ENCODE data around the gene PSMB2.
A peak's percentile ranks its signal among the peaks of the same experiment; 100 is the strongest.

The PSMB2 gene

GRCh38 chr1:35573198-35574124, 67.9 kb downstream of the PSMB2 start, which contains the start of gene TFAP2E:
Gene TFAP2E, plus strand, starts transcription at chr1:35573314. Its CDS starts 264 bp downstream, at chr1:35573578.
- no peak for DNase-seq (ENCODE audit: low read depth in 1 of 2, low spot score in 1 of 2)

DNA sequence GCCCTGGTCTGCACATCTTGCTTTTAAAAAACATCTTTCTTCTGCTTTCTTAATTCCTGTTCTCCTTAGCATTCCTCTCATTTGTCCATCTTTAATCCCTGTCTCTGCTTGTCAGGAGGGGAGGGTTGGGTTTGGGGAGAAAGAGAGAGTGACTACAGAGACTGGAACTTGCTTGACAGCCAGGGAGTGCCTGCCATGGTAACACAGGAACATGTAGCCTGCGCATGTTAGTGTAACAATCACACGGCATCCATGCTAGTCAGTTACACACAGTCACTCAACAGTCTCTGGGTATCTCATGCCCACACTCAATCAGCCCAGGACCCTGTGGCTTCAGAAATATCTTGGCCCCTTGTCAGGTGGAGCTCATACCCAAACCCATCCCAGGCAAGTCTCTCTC, 69.0 kb downstream of the PSMB2 start:
- DNase-seq (ENCODE audit: low read depth in 1 of 2, low spot score in 1 of 2) = no peak

- no peak for DNase-seq (ENCODE audit: low read depth in 1 of 2, low spot score in 1 of 2)
These were observed 70.1 kb downstream of the PSMB2 start for GRCh38 chr1:35571263-35571662.

DNA sequence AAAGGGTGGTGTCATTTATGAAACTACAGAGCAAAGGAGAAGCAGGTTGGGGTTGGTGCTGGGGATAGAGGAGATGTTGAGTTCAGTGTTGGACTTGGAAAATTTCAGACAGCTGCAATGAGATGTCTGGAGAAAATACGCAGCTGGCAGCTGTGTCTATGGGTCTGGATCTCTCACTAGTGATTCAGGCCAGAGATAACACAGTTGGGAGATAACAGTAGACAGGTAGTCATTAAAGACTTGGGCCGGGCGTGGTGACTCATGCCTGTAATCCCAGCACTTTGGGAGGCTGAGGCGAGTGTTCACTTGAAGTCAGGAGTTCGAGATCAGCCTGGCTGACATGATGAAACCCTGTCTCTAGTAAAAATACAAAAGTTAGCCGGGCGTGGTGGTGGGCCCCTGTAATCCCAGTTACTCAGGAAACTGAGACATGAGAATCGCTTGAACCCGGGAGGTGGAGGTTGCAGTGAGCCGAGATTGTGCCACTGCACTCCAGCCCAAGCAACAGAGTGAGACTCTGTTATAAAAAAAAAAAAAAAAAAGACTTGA, 70.7 kb downstream of the PSMB2 start:
- no peak for DNase-seq (ENCODE audit: low read depth in 1 of 2, low spot score in 1 of 2)

GRCh38 chr1:35569936-35570335, 71.4 kb downstream of the PSMB2 start:
- DNase-seq (ENCODE audit: low read depth in 1 of 2, low spot score in 1 of 2) = no peak

DNA sequence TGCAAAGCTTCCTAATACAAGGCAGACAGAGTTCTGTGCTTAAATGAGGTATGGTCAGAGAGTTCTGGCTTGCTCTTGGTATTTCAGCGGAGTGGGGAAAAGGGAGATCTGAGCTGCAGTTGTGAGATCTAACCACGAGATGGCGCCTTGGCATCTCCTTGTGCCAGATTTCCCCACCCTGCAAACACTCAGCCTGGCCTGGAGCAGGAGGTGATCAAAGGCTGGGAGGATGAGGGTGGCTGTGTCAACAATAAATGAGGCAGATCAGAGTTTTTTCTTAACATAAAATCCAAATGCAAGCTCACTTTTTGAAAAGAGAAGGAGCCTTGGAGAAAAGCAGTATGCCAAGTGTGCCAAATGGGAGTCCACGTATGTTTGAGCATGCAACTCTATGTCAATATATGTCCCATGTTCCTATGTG, 72.3 kb downstream of the PSMB2 start:
- DNase-seq (ENCODE audit: low read depth in 1 of 2, low spot score in 1 of 2) = peak in 1 of 2 donors; percentile 30

GRCh38 chr1:35567947-35568558, 73.3 kb downstream of the PSMB2 start:
- no peak for DNase-seq (ENCODE audit: low read depth in 1 of 2, low spot score in 1 of 2)

- DNase-seq (ENCODE audit: low read depth in 1 of 2, low spot score in 1 of 2) = no peak
These were observed 75.6 kb downstream of the PSMB2 start for GRCh38 chr1:35565742-35566133.

GRCh38 chr1:35564884-35565741, 76.2 kb downstream of the PSMB2 start:
- DNase-seq (ENCODE audit: low read depth in 1 of 2, low spot score in 1 of 2) = no peak

DNA sequence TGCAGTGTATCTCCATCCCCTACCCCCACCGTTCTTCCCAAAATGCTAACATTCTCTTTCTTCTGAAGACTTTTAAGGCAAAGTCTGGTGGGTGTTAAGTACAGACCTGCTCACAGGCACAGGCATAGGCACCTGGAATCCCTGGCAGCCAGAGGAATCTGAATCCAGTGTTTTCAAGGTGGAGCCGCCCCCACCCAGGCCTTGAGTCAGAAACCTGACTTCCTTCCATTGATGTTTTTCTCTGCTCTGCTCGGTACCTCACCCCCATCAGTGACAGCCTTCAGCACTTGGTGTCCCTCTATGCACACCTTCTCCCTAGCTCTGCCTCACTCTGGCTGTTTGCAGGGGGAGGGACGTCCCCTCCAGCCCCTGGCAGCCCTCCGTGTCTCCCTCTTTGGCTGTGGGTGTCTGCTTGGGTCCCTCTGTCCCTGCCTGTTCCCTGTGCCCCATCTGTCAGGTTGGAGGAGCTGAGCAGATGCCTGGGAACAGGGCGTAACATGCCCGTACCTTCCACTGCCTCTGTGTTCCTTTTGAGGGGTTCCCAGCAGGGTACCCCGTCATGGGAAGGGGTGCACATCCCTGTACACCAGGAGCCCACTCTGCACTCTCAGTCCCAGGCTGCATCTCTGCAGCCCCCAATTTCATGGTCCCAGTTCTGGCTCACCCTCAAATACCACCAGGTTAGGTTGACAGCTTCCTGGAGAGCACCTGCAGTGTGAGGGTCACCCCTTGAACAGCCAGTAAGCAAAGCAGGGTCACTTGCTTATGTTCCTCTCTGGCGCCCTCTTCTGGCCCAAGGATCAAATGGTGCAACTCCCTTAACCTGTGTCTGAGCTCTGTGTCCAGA, 77.1 kb downstream of the PSMB2 start:
- DNase-seq (ENCODE audit: low read depth in 1 of 2, low spot score in 1 of 2) = peak; percentile 51 to 60

- no peak for DNase-seq (ENCODE audit: low read depth in 1 of 2, low spot score in 1 of 2)
These were observed 78.2 kb downstream of the PSMB2 start for GRCh38 chr1:35563166-35563565.

- DNase-seq (ENCODE audit: low read depth in 1 of 2, low spot score in 1 of 2) = no peak
These were observed 79.2 kb downstream of the PSMB2 start for GRCh38 chr1:35561972-35562680.

DNA sequence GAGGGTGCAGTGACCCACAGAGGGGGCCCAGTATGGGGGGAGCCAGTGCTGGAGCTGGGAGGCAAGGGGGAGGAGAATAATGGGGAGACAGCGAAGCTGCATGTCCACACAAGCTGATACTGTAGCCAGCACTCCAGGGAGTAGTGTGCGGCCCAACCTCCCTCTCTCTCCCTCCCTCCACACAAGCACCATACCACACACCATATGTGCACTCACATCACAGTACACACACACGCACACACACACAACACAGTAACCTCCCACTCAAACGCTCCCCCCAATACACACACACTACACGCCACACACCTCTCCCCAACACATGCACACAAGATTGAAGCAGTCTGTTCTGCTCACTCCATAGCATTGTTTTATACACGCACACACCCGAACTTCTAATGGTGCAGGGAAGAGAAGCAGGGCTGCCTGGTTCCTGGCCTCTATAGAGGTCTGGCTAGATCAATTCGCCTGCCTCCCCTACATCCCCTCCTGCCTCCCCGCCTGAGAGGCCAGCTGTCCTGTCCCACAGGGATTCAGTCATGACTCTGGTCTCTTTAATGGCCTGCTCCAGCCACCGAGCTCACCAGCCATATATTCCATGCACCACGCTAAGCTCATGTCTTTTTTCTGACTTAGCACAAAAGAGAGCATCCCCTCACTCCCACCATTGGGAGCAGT, 79.9 kb downstream of the PSMB2 start:
- DNase-seq (ENCODE audit: low read depth in 1 of 2, low spot score in 1 of 2) = no peak

DNA sequence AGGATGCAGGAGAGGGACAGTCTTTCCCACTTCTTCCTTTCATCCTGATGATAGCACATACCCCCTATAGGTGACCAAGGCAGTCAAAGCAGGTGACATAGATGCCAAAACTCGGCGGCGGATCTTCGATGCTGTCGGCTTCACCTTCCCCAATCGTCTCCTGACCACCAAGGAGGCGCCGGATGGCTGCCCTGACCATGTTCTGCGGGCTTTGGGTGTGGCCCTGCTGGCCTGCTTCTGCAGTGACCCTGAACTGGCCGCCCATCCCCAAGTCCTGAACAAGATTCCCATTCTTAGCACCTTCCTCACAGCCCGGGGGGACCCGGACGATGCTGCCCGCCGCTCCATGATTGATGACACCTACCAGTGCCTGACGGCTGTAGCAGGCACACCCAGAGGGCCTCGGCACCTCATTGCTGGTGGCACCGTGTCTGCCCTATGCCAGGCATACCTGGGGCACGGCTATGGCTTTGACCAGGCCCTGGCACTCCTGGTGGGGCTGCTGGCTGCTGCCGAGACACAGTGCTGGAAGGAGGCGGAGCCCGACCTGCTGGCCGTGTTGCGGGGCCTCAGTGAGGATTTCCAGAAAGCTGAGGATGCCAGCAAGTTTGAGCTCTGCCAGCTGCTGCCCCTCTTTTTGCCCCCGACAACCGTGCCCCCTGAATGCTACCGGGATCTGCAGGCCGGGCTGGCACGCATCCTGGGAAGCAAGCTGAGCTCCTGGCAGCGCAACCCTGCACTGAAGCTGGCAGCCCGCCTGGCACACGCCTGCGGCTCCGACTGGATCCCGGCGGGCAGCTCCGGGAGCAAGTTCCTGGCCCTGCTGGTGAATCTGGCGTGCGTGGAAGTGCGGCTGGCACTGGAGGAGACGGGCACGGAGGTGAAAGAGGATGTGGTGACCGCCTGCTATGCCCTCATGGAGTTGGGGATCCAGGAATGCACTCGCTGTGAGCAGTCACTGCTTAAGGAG, 80.8 kb downstream of the PSMB2 start:
- DNase-seq (ENCODE audit: low read depth in 1 of 2, low spot score in 1 of 2) = no peak

- DNase-seq (ENCODE audit: low read depth in 1 of 2, low spot score in 1 of 2) = no peak
These were observed 81.9 kb downstream of the PSMB2 start for GRCh38 chr1:35559317-35559944.

GRCh38 chr1:35558374-35559316, 82.7 kb downstream of the PSMB2 start:
- no peak for DNase-seq (ENCODE audit: low read depth in 1 of 2, low spot score in 1 of 2)
